SW 1271 (cell line): ENCODE data around the gene NTNG1.

Experiments used
- DNase-seq, 2 experiments: peaks; one replicate each; lab custom pipeline; 2025; lab: John Stamatoyannopoulos, UW

The NTNG1 gene

GRCh38 chr1:107510347-107510746, 369.5 kb downstream of the NTNG1 start:
- no peak for DNase-seq

- no peak for DNase-seq
These were observed 372.0 kb downstream of the NTNG1 start for GRCh38 chr1:107512836-107513235.

- DNase-seq, result no peak
These were observed 374.0 kb downstream of the NTNG1 start for GRCh38 chr1:107514841-107515240.

GRCh38 chr1:107515702-107516101, 374.9 kb downstream of the NTNG1 start:
- DNase-seq, result no peak

- no peak for DNase-seq
These were observed 382.2 kb downstream of the NTNG1 start for GRCh38 chr1:107523061-107523460.

GRCh38 chr1:107523736-107524135, 382.9 kb downstream of the NTNG1 start:
- DNase-seq, result no peak

- no peak for DNase-seq
These were observed 383.5 kb downstream of the NTNG1 start for GRCh38 chr1:107524301-107524700.

- DNase-seq, result no peak
These were observed 384.3 kb downstream of the NTNG1 start for GRCh38 chr1:107525145-107525544.

- no peak for DNase-seq
These were observed 385.1 kb downstream of the NTNG1 start for GRCh38 chr1:107525961-107526360.

- DNase-seq, result no peak
These were observed 385.8 kb downstream of the NTNG1 start for GRCh38 chr1:107526524-107527198.

GRCh38 chr1:107529511-107530149, 388.8 kb downstream of the NTNG1 start:
- DNase-seq, result peak in 1 of 2 experiments; percentile 33

- no peak for DNase-seq
These were observed 389.7 kb downstream of the NTNG1 start for GRCh38 chr1:107530543-107530942.

GRCh38 chr1:107531065-107531908, 390.4 kb downstream of the NTNG1 start:
- no peak for DNase-seq

- DNase-seq, result no peak
These were observed 391.5 kb downstream of the NTNG1 start for GRCh38 chr1:107532318-107532717.
